ENCODE results near the gene NTRK2.

The NTRK2 gene

GRCh38 chr9:84928419-84928818 lies 258.9 kb downstream of the NTRK2 start:
- H3K4me3 ChIP-seq (ENCODE audit: low read depth, low read length): no peak overlapping the region

GRCh38 chr9:84929068-84929467 lies 259.5 kb downstream of the NTRK2 start:
- no peak overlapping the region for H3K4me3 ChIP-seq (ENCODE audit: low read depth, low read length)

- H3K4me3 ChIP-seq (ENCODE audit: low read depth, low read length): no peak overlapping the region
These were observed 263.5 kb downstream of the NTRK2 start for GRCh38 chr9:84932915-84933527.

GRCh38 chr9:84935528-84936117 lies 266.1 kb downstream of the NTRK2 start:
- H3K4me3 ChIP-seq (ENCODE audit: low read depth, low read length): no peak overlapping the region

GRCh38 chr9:84937180-84937579 lies 267.7 kb downstream of the NTRK2 start:
- no peak overlapping the region for H3K4me3 ChIP-seq (ENCODE audit: low read depth, low read length)

- no peak overlapping the region for H3K4me3 ChIP-seq (ENCODE audit: low read depth, low read length)
These were observed 268.1 kb downstream of the NTRK2 start for GRCh38 chr9:84937581-84937980.

- H3K4me3 ChIP-seq (ENCODE audit: low read depth, low read length): no peak overlapping the region
These were observed 270.2 kb downstream of the NTRK2 start for GRCh38 chr9:84939774-84940173.

- H3K4me3 ChIP-seq (ENCODE audit: low read depth, low read length): no peak overlapping the region
These were observed 270.8 kb downstream of the NTRK2 start for GRCh38 chr9:84940294-84940693.

GRCh38 chr9:84941792-84942191 lies 272.3 kb downstream of the NTRK2 start:
- H3K4me3 ChIP-seq (ENCODE audit: low read depth, low read length): no peak overlapping the region

GRCh38 chr9:84943482-84944050 lies 274.0 kb downstream of the NTRK2 start:
- no peak overlapping the region for H3K4me3 ChIP-seq (ENCODE audit: low read depth, low read length)

- H3K4me3 ChIP-seq (ENCODE audit: low read depth, low read length): no peak overlapping the region
These were observed 276.5 kb downstream of the NTRK2 start for GRCh38 chr9:84945878-84946538.

- H3K4me3 ChIP-seq (ENCODE audit: low read depth, low read length): no peak overlapping the region
These were observed 278.0 kb downstream of the NTRK2 start for GRCh38 chr9:84947412-84947972.

GRCh38 chr9:84949258-84949657 lies 279.7 kb downstream of the NTRK2 start:
- H3K4me3 ChIP-seq (ENCODE audit: low read depth, low read length): no peak overlapping the region

GRCh38 chr9:84949971-84950370 lies 280.4 kb downstream of the NTRK2 start:
- no peak overlapping the region for H3K4me3 ChIP-seq (ENCODE audit: low read depth, low read length)

- no peak overlapping the region for H3K4me3 ChIP-seq (ENCODE audit: low read depth, low read length)
These were observed 281.6 kb downstream of the NTRK2 start for GRCh38 chr9:84950879-84951811.

- H3K4me3 ChIP-seq (ENCODE audit: low read depth, low read length): no peak overlapping the region
These were observed 283.8 kb downstream of the NTRK2 start for GRCh38 chr9:84953252-84953773.

- H3K4me3 ChIP-seq (ENCODE audit: low read depth, low read length): no peak overlapping the region
These were observed 284.5 kb downstream of the NTRK2 start for GRCh38 chr9:84953797-84954705.

- no peak overlapping the region for H3K4me3 ChIP-seq (ENCODE audit: low read depth, low read length)
These were observed 285.6 kb downstream of the NTRK2 start for GRCh38 chr9:84955155-84955554.

- H3K4me3 ChIP-seq (ENCODE audit: low read depth, low read length): no peak overlapping the region
These were observed 286.4 kb downstream of the NTRK2 start for GRCh38 chr9:84955971-84956370.

Data from iPS-11a (cell line).